GM18861 (cell line): ENCODE data around the gene STT3B.
"Not testable (repeated sequence)": the region's sequence is repeated elsewhere in the genome, so short reads cannot be mapped to it uniquely, and the experiment has no call there.

ENCODE experiments used
- ATAC-seq: cut with Tn5 transposase; IDR thresholded peaks from one replicate; pipeline ENCODE4 v1.9.1; 2021; ENCODE audit not compliant: unreplicated experiment

STT3B gene

DNA sequence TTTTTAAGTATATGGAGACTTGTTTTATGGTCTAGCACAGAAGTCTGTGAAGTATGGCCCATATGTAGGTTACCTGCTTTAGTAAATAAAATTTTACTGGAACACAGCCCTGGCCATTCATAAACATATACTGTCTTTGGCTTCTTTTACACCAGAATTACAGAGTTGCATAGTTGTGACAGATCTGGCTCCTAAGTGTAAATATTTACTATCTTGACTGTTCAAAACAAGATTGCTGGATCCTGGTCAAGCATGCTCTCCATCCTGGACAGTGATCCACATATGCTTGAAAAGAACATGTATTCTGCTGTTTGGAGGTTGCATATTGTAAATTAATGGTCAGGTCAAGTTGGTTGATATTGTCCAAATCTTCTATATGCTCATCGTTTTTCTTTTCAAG is 57.9 kb downstream of the STT3B start:
- no peak for ATAC-seq

DNA sequence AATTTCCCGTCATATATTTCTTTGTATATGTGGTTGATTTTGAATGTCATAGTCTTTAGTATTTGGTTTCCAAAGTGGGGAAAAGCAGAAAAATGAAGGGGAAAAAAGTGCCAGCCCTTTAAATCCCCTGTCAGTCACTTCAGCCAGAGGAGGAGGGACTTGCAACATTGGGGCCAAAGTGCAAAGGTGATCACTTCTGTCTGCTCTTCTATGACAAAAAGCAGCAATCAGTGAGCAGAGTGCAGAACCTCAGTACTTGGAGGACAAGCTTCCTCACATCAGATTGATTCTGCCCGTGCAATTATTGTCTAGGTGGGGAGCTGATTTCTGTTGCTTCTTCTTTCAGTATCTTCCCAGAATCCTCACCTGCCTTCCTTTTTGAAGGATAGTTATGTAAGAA is 60.0 kb downstream of the STT3B start:
- no peak for ATAC-seq

GRCh38 chr3:31596176-31596575 is 63.5 kb downstream of the STT3B start:
- ATAC-seq: no peak

- no peak for ATAC-seq
Observed at GRCh38 chr3:31600431-31600830, 67.7 kb downstream of the STT3B start.

DNA sequence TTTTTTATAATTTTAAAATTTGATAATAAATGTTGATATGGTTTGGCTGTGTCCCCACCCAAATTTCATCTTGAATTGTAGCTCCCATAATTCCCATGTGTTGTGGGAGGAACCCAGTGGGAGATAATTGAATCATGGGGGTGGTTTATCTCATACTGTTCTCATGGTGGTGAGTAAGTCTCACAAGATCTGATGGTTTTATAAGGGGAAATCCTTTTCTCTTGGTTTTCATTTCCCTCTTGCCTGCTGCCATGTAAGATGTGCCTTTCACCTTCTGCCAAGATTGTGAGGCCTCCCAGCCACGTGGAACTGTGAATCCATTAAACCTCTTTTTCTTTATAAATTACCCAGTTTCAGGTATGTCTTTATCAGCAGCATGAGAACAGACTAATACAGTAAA is 72.6 kb downstream of the STT3B start:
- ATAC-seq: not testable (repeated sequence)

DNA sequence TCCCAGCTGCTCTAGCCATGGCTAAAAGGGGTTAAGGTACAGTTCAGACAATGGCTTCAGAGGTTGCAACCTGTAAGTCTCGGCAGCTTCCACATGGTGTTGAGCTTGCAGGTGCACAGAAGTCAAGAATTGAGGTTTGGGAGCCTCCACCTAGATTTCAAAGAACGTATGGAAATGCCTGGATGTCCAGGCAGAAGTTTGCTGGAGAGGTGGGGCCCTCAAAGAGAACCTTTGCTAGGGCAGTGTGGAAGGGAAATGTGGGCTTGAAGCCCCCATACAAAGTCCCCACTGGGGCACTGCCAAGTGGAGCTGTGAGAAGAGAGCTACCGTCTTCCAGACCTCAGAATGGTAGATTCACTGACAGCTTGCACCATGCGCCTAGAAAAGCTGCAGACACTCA is 73.7 kb downstream of the STT3B start:
- ATAC-seq: no peak

DNA sequence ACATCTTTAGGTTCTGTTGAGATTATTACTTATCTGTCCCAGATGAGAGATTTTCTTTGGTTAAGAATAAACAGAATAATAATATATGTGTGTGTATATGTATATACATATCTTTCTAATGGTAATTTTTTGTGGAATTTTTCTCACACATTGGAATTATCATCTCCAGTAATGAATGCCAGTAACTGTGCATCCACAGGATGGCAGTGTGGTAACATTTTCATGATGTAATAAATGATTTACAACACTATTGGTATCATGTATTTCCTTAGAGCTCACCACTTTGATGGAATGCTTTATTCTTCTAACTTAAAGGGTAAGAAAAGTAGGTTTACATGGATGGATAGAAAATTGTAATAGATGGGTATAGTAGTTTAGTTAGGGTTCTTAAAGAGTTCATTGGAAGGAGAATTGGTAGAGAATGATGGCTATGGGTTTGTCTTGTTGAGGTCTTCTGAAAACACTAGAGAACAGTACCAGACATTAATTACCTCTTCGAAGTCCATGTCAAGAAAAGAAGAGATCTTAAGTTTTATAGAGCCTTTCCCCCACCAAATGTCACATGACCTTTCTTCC is 78.1 kb downstream of the STT3B start:
- ATAC-seq: no peak

- no peak for ATAC-seq
Observed at GRCh38 chr3:31613177-31613576, 80.5 kb downstream of the STT3B start.

DNA sequence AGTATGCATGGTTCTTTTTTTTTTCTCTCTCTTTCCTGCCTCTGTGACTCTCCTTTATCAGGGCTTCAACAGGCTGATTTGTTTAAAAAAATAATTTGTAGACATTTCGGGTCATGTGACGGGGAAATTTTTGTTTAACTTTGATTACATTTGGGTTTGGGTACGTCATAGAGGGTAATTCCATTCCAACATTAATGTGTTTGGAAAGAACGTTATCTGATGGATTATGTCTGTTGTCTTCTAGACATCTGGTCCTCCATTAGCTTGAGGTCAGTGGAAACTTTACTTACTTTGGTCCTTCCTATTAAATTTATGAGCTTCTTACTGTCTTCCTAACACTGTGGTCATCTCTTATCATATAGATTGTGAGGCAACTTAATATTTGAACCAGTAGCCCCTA is 80.9 kb downstream of the STT3B start:
- ATAC-seq: no peak

DNA sequence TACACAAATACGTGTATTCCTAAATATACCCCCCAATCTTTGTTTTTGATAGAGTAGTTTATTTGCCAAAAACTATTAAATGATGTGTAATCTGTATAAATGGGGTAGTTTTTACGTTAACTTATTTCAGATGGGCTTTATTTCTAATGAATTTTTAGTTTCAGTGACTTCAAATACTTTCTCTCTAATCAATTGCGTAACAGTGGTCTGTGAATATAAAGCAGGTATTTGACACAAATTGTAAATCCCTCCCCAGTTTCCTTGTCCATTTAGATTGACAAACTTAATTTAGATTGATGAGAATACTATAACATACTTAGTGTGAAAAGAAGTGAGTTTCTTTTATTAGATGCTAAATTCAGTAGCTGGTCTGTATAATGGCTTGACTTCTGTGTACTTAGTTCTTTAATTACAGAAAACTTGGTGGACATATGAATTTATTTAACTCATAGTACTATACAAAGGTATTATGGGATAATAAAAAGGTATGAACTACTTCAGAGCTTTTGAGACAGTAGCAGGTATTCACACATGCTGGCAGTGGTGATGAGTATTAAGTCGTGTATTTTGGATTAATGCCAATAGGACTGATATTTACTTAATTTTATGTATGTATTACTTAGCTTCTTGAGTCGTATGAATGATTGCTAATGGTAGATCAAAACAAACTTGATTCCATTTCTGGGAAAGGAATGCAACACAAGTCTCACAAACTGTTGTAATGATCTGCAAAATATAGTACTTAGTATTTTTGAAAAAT is 81.6 kb downstream of the STT3B start:
- no peak for ATAC-seq

DNA sequence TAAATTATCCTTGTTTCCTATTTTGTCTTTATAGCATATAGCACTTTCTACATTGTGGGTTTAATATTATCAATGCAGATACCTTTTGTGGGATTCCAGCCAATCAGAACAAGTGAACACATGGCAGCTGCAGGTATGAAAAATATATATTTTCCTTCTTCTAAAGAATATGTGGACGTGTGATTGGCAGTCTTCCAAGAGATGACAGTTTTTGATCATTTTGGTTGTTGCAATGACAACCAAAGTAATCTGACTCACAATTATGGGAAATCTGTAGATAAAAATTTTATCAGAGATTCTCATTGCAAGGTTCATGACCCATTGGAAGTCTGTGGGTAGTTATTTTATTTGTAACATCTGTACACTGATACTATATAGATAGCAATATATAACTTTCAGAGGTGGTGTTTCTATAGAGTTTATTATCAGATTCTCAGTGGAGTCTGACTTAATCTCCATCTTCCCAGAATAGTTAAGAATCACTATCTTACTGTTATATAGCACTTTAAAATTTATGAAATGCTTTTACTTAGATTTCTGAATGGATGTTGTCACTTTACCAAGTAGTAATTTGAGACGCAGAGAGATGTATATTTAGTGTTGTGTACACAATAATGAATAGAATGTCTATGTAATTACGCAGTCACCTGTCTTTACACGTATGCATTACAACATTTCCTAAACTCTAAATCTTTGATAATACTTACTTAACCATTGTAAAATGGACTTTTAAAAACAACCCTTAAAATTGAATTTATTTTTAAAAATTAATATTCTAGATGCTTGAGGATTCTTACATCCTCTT is 82.5 kb downstream of the STT3B start:
- ATAC-seq: no peak

GRCh38 chr3:31616711-31617110 is 84.0 kb downstream of the STT3B start:
- no peak for ATAC-seq

DNA sequence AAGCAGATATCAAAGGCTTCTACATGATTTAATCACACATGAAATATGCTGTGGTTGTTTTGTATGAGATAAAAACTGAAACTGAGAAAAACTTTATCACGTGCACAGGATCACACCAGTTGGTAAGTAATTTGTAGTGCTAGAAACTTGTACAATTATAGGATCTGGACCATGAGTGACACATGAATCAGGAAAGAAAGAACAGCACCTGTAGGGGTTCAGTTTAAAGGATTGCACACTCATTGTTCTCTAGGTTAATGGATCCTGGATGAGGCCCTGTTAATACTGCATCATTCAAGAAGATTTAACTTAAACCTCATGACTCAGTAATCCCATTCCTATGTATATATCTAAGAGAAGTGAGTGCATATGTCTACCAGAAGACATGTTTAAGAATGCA is 87.9 kb downstream of the STT3B start:
- peak; percentile 29 for ATAC-seq

DNA sequence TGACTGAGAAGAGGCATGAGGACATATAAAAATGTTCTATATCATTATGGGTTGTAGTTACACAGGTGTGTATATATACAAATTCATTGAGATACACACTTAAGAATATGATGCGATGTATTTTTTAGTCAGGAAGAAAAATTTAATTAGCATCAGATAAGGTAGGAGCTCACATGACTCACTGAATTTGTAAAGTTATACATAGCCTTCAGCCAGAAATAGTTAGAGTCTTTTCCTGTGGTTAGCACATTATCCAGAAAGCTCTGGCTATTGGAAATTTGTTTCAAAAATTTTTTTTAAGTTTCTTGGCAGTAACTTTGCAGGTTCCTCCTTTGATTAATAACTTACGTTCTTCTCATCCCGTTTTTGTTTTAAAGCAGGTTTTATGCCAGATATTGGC is 88.6 kb downstream of the STT3B start:
- ATAC-seq: no peak

- ATAC-seq: peak; percentile 61
Observed at GRCh38 chr3:31622636-31623288, 90.0 kb downstream of the STT3B start.

DNA sequence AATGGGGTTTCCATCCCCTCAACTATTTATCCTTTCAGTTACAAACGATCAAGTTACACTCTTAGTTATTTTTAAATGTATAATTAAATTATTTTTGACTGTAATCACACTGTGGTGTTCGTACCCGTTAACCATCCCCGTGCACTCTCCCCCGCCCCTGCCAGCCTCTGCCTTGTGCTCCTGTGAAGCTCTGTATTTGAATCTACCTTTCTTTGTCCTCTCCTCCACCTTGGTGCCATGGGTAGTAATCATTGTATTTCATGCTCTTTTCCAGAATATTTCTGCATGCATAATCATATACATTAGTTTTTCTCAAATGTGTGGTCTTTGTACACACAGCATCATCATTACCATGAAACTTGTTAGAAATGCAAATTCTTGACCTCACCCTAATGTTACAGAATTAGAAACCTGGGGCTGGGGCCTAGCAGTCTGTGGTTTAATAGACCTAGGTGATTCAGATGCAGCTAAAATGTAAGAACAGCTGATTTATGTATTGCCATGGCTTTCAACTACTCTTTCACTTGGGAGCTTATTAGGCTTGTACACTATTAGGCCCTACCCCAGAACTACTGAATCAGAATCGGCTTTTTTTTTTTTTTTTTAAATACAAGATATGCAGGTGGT is 91.5 kb downstream of the STT3B start:
- ATAC-seq: peak; percentile 39

DNA sequence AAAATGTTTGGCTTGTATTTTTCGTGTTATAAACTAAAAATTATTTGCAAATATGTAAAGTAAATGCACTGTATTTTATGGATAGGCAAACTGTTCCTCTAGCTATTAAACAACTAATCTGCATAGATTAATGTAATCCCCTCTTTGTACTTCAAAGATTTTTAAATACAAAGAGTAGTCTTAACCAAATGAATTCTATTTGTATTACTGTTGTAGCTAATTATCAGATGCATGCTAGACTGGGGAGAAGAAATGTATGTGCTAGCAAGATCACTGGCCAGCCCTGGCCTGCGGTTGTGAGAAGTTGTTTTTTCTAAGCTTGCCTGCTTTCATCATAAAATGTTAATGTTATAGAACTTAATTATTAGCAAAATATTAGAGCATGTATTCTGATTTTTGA is 92.6 kb downstream of the STT3B start:
- ATAC-seq: no peak

- no peak for ATAC-seq
Observed at GRCh38 chr3:31629054-31629453, 96.3 kb downstream of the STT3B start.

DNA sequence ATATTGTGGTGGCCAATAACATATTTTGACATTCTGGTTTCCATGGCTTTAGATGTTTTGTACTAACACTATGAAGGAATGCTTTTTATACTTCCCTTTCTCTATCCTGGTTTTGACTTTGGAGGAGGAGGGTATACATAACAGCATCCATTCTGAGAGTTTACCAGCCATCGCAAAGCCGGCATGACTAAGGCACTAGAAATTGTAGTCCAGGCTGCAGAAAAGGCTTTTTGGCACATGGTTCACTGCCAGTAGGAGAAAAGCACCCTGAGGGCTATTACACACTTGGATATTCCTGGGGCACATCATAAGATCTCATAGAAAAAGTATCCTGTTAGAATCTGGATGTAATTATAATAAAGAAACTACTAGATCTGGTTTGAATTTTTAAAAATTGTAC is 101.8 kb downstream of the STT3B start:
- no peak for ATAC-seq

- no peak for ATAC-seq
Observed at GRCh38 chr3:31635545-31635944, 102.8 kb downstream of the STT3B start.

DNA sequence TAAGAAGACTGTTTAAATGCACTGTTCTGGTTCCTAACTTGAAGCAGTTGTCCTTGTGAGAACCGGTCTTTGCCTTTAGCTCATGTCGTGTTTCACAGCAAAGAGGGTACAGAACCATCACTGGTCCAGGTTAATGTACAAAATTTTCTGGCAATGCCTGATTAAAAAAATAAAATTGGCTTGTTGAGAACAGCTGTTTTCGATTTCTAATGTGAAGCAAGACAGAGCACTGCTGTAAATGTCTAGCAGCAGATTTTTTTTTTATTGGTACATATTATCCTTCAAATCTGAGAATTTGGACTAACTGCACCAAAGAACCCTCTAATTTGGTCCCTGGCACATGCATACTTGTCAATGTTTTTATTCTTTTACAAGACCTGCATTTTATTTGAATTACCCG is 103.3 kb downstream of the STT3B start:
- no peak for ATAC-seq
